ENCODE data around the gene NKAIN4.

Gene NKAIN4

GRCh38 chr20:63219866-63220521 lies 34.3 kb downstream of the NKAIN4 start:
- peaks cover 26% of the 10 kb centered on the region for H3K27me3 ChIP-seq (replicated peaks; ENCODE audit: control insufficient read depth, insufficient read depth, low read length)
- no peaks in the 10 kb centered on the region for H3K9me3 ChIP-seq (ENCODE audit: control insufficient read depth, low read length)
- no peak for DNase-seq (ENCODE audit: low read depth)
- H3K9ac ChIP-seq (ENCODE audit: low read length) = no peak overlapping the region
- no peaks in the 10 kb centered on the region for H3K36me3 ChIP-seq (ENCODE audit: control insufficient read depth, insufficient read depth, low read length, severe bottlenecking)
- H3K4me3 ChIP-seq (ENCODE audit: low read length) = no peak overlapping the region
- H3K4me1 ChIP-seq (ENCODE audit: control insufficient read depth, insufficient read depth, low read length) = peaks cover 6% of the 10 kb centered on the region

GRCh38 chr20:63219447-63219821 lies 34.8 kb downstream of the NKAIN4 start:
- H3K4me1 ChIP-seq (ENCODE audit: control insufficient read depth, insufficient read depth, low read length) = peaks cover 11% of the 10 kb centered on the region
- no peaks in the 10 kb centered on the region for H3K9me3 ChIP-seq (ENCODE audit: control insufficient read depth, low read length)
- H3K4me3 ChIP-seq (ENCODE audit: low read length) = no peak overlapping the region
- no peak overlapping the region for H3K9ac ChIP-seq (ENCODE audit: low read length)
- H3K36me3 ChIP-seq (ENCODE audit: control insufficient read depth, insufficient read depth, low read length, severe bottlenecking) = no peaks in the 10 kb centered on the region
- no peak for DNase-seq (ENCODE audit: low read depth)
- peaks cover 26% of the 10 kb centered on the region for H3K27me3 ChIP-seq (replicated peaks; ENCODE audit: control insufficient read depth, insufficient read depth, low read length)

- Histone ChIP-seq H3K4me1 (ENCODE audit: control insufficient read depth, insufficient read depth, low read length) (peaks cover 17% of the 10 kb centered on the region), H3K9me3 (ENCODE audit: control insufficient read depth, low read length) (no peaks in the 10 kb centered on the region), H3K36me3 (ENCODE audit: control insufficient read depth, insufficient read depth, low read length, severe bottlenecking) (peaks cover under 1% of the 10 kb centered on the region), H3K9ac (ENCODE audit: low read length) (no peak overlapping the region), H3K27me3 (replicated peaks; ENCODE audit: control insufficient read depth, insufficient read depth, low read length) (peaks cover 26% of the 10 kb centered on the region), H3K4me3 (ENCODE audit: low read length) (no peak overlapping the region)
- DNase-seq (ENCODE audit: low read depth) = no peak
Measured at GRCh38 chr20:63218701-63219446, 35.4 kb downstream of the NKAIN4 start.

GRCh38 chr20:63217706-63218105 lies 36.6 kb downstream of the NKAIN4 start:
- H3K36me3 ChIP-seq (ENCODE audit: control insufficient read depth, insufficient read depth, low read length, severe bottlenecking) = peaks cover 12% of the 10 kb centered on the region
- no peak overlapping the region for H3K4me3 ChIP-seq (ENCODE audit: low read length)
- peaks cover 26% of the 10 kb centered on the region for H3K4me1 ChIP-seq (ENCODE audit: control insufficient read depth, insufficient read depth, low read length)
- no peak overlapping the region for H3K9ac ChIP-seq (ENCODE audit: low read length)
- DNase-seq (ENCODE audit: low read depth) = no peak
- peaks cover 26% of the 10 kb centered on the region for H3K27me3 ChIP-seq (replicated peaks; ENCODE audit: control insufficient read depth, insufficient read depth, low read length)
- no peaks in the 10 kb centered on the region for H3K9me3 ChIP-seq (ENCODE audit: control insufficient read depth, low read length)

GRCh38 chr20:63216849-63217471 lies 37.3 kb downstream of the NKAIN4 start:
- Histone ChIP-seq H3K36me3 (ENCODE audit: control insufficient read depth, insufficient read depth, low read length, severe bottlenecking) (peaks cover 20% of the 10 kb centered on the region), H3K27me3 (replicated peaks; ENCODE audit: control insufficient read depth, insufficient read depth, low read length) (peaks cover 23% of the 10 kb centered on the region), H3K9me3 (ENCODE audit: control insufficient read depth, low read length) (no peaks in the 10 kb centered on the region), H3K4me3 (ENCODE audit: low read length) (peak overlapping the region; percentile 86), H3K4me1 (ENCODE audit: control insufficient read depth, insufficient read depth, low read length) (peaks cover 33% of the 10 kb centered on the region), H3K9ac (ENCODE audit: low read length) (peak overlapping the region; percentile 95)
- no peak for DNase-seq (ENCODE audit: low read depth)

GRCh38 chr20:63216041-63216848 lies 38.0 kb downstream of the NKAIN4 start, which contains the start of gene YTHDF1:
Gene YTHDF1, minus strand, starts transcription at chr20:63216131. Its CDS starts 239 bp downstream, at chr20:63215892.
- Histone ChIP-seq H3K27me3 (replicated peaks; ENCODE audit: control insufficient read depth, insufficient read depth, low read length) (peaks cover 20% of the 10 kb centered on the region), H3K9ac (ENCODE audit: low read length) (peak within 1 kb of the TSS; percentile 95), H3K9me3 (ENCODE audit: control insufficient read depth, low read length) (no peaks in the 10 kb centered on the region), H3K4me1 (ENCODE audit: control insufficient read depth, insufficient read depth, low read length) (peaks cover 33% of the 10 kb centered on the region), H3K4me3 (ENCODE audit: low read length) (peak within 1 kb of the TSS; percentile 95), H3K36me3 (ENCODE audit: control insufficient read depth, insufficient read depth, low read length, severe bottlenecking) (peaks cover 27% of the 10 kb centered on the region)
- peak; percentile 97 for DNase-seq (ENCODE audit: low read depth)

- DNase-seq (ENCODE audit: low read depth) = peak; percentile 77
- H3K27me3 ChIP-seq (replicated peaks; ENCODE audit: control insufficient read depth, insufficient read depth, low read length) = peaks cover 12% of the 10 kb centered on the region
Measured at GRCh38 chr20:63215101-63216040, 38.9 kb downstream of the NKAIN4 start.

GRCh38 chr20:63214514-63214913 lies 39.7 kb downstream of the NKAIN4 start:
- peaks cover 4% of the 10 kb centered on the region for H3K27me3 ChIP-seq (replicated peaks; ENCODE audit: control insufficient read depth, insufficient read depth, low read length)
- peaks cover 41% of the 10 kb centered on the region for H3K36me3 ChIP-seq (ENCODE audit: control insufficient read depth, insufficient read depth, low read length, severe bottlenecking)
- no peak for DNase-seq (ENCODE audit: low read depth)
- no peaks in the 10 kb centered on the region for H3K9me3 ChIP-seq (ENCODE audit: control insufficient read depth, low read length)
- H3K4me1 ChIP-seq (ENCODE audit: control insufficient read depth, insufficient read depth, low read length) = peaks cover 33% of the 10 kb centered on the region
- peak overlapping the region; percentile 95 for H3K9ac ChIP-seq (ENCODE audit: low read length)
- peak overlapping the region; percentile 95 for H3K4me3 ChIP-seq (ENCODE audit: low read length)

More at GRCh38 chr20:63215101-63216040, 38.9 kb downstream of the NKAIN4 start:
- H3K4me1 ChIP-seq (ENCODE audit: control insufficient read depth, insufficient read depth, low read length) = peaks cover 33% of the 10 kb centered on the region
- no peaks in the 10 kb centered on the region for H3K9me3 ChIP-seq (ENCODE audit: control insufficient read depth, low read length)
- peak overlapping the region; percentile 95 for H3K4me3 ChIP-seq (ENCODE audit: low read length)
- H3K9ac ChIP-seq (ENCODE audit: low read length) = peak overlapping the region; percentile 95
- peaks cover 33% of the 10 kb centered on the region for H3K36me3 ChIP-seq (ENCODE audit: control insufficient read depth, insufficient read depth, low read length, severe bottlenecking)

GRCh38 chr20:63212792-63213191 lies 41.5 kb downstream of the NKAIN4 start:
- Histone ChIP-seq H3K9ac (ENCODE audit: low read length) (no peak overlapping the region), H3K9me3 (ENCODE audit: control insufficient read depth, low read length) (no peaks in the 10 kb centered on the region), H3K36me3 (ENCODE audit: control insufficient read depth, insufficient read depth, low read length, severe bottlenecking) (peaks cover 56% of the 10 kb centered on the region), H3K4me3 (ENCODE audit: low read length) (no peak overlapping the region), H3K27me3 (replicated peaks; ENCODE audit: control insufficient read depth, insufficient read depth, low read length) (no peaks in the 10 kb centered on the region), H3K4me1 (ENCODE audit: control insufficient read depth, insufficient read depth, low read length) (peaks cover 33% of the 10 kb centered on the region)
- DNase-seq (ENCODE audit: low read depth) = no peak

GRCh38 chr20:63212393-63212730 lies 41.9 kb downstream of the NKAIN4 start:
- H3K36me3 ChIP-seq (ENCODE audit: control insufficient read depth, insufficient read depth, low read length, severe bottlenecking) = peaks cover 61% of the 10 kb centered on the region
- no peak overlapping the region for H3K9ac ChIP-seq (ENCODE audit: low read length)
- H3K27me3 ChIP-seq (replicated peaks; ENCODE audit: control insufficient read depth, insufficient read depth, low read length) = no peaks in the 10 kb centered on the region
- no peaks in the 10 kb centered on the region for H3K9me3 ChIP-seq (ENCODE audit: control insufficient read depth, low read length)
- peak; percentile 6 for DNase-seq (ENCODE audit: low read depth)
- no peak overlapping the region for H3K4me3 ChIP-seq (ENCODE audit: low read length)
- H3K4me1 ChIP-seq (ENCODE audit: control insufficient read depth, insufficient read depth, low read length) = peaks cover 33% of the 10 kb centered on the region
